Keratinocyte (primary cell): ENCODE measurements around the gene UBE2R2.

Experiments used
- CTCF ChIP-seq, 3 experiments: IDR thresholded peaks in 1 of 3; conservative IDR thresholded peaks in 1 of 3; optimal IDR thresholded peaks in 1 of 3; 2 replicates in 2 of 3; 3 replicates in 1 of 3; pipeline versions ENCODE3 to v1.5.1; 2011; ENCODE audit warnings: low read length in 3 of 3, mild to moderate bottlenecking in 3 of 3, moderate library complexity in 2 of 3, control low read depth in 1 of 3, inconsistent platforms in 1 of 3; ENCODE audit not compliant: insufficient read depth in 2 of 3; ENCODE audit errors: extremely low read depth in 1 of 3
- EZH2 ChIP-seq: IDR thresholded peaks from one replicate; pipeline ENCODE4 v1.6.1; 2012; ENCODE audit warnings: inconsistent platforms, mild to moderate bottlenecking, low read length, moderate library complexity

GRCh38 chr9:33894316-33894715 is 77.4 kb downstream of the UBE2R2 start:
- no peak for TF ChIP-seq CTCF (optimal IDR thresholded peaks at IDR 0.05 in 1 of 3, IDR thresholded peaks at IDR 0.05 in 1 of 3, conservative IDR thresholded peaks at IDR 0.05 in 1 of 3; ENCODE audit: extremely low read depth in 1 of 3, insufficient read depth in 2 of 3, low read length in 3 of 3)
- no peak for TF ChIP-seq EZH2
